Prostate gland (tissue), 2 donors: ENCODE data around the gene GINS2.

Experiments used
- POLR2A ChIP-seq: fragments of 450-650 bp; IDR thresholded peaks from one replicate; pipeline ENCODE4 v1.6.1; 2016; ENCODE audit warnings: antibody characterized with exemption, mild to moderate bottlenecking
- TF ChIP-seq, protein P1 (sequence below), 4 experiments: fragments of 200-600 bp in 2 of 4; fragments of 450-650 bp in 2 of 4; sonication (generic) in 2 of 4; IDR thresholded peaks; 1 replicate in 3 of 4; 2 replicates in 1 of 4; pipeline ENCODE4 v1.5.1; 2016 to 2019; ENCODE audit warnings: antibody characterized with exemption in 4 of 4, mild to moderate bottlenecking in 2 of 4, moderate library complexity in 2 of 4

DNA sequence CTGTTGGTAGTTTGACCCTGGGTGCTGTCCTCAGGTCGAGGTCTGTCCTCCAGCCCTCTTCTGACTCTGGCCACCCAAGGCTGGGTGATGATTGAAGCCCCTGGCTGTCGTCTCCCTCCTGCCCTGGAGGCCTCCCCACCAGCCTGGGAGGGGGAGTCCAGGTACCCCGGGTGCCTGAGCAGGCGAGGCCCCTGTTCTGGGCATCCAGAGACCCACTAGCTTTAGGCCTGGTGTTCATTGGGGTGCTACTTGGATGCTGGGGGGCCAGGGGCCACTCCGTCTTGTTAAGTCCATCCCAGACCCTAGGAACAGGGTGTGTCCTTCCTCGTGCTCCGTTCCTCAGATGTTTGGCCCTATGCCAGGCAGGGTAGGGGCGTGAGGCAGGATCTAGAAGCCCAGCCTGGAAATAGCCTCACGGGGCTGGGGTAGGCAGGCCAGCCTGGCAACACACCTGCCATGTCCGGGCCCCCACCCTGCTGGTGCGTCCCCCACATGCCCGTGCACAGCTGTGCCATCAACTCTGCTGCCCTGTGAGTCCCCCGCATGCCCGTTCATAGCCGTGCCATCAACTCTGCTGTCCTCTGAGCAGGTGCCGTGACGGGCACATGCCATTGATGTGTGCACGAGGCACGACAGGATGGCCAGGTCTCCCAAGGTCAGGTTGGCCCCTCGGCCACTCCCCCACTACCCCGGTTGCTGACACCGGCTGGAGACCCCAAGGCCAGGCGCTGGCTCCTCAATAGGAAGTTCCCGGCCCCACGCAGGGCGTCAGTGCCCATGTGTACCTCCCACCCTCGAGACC, 36.9 kb downstream of the GINS2 start:
- TF ChIP-seq, protein P1, sequence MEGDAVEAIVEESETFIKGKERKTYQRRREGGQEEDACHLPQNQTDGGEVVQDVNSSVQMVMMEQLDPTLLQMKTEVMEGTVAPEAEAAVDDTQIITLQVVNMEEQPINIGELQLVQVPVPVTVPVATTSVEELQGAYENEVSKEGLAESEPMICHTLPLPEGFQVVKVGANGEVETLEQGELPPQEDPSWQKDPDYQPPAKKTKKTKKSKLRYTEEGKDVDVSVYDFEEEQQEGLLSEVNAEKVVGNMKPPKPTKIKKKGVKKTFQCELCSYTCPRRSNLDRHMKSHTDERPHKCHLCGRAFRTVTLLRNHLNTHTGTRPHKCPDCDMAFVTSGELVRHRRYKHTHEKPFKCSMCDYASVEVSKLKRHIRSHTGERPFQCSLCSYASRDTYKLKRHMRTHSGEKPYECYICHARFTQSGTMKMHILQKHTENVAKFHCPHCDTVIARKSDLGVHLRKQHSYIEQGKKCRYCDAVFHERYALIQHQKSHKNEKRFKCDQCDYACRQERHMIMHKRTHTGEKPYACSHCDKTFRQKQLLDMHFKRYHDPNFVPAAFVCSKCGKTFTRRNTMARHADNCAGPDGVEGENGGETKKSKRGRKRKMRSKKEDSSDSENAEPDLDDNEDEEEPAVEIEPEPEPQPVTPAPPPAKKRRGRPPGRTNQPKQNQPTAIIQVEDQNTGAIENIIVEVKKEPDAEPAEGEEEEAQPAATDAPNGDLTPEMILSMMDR (IDR thresholded peaks at IDR 0.05), result no peak
- TF ChIP-seq POLR2A, result no peak
